GM18505 (cell line): Measurements from ENCODE around the gene HOXA13.

Experiments
- ATAC-seq: cut with Tn5 transposase; IDR thresholded peaks from one replicate; pipeline ENCODE4 v1.9.1; 2021; ENCODE audit not compliant: unreplicated experiment
- POLR2A ChIP-seq: IDR thresholded peaks from 4 replicates; pipeline ENCODE4 v1.6.1; 2011; ENCODE audit warnings: borderline replicate concordance; ENCODE audit not compliant: insufficient read depth, insufficient read length; ENCODE audit errors: extremely low read depth

HOXA13 gene

GRCh38 chr7:27199849-27200760 lies at the start of gene HOXA13:
Gene HOXA13 (minus strand): TSS chr7:27200091. CDS start chr7:27200077, 14 bp downstream.
- TF ChIP-seq POLR2A = no peak
- ATAC-seq = no peak

DNA sequence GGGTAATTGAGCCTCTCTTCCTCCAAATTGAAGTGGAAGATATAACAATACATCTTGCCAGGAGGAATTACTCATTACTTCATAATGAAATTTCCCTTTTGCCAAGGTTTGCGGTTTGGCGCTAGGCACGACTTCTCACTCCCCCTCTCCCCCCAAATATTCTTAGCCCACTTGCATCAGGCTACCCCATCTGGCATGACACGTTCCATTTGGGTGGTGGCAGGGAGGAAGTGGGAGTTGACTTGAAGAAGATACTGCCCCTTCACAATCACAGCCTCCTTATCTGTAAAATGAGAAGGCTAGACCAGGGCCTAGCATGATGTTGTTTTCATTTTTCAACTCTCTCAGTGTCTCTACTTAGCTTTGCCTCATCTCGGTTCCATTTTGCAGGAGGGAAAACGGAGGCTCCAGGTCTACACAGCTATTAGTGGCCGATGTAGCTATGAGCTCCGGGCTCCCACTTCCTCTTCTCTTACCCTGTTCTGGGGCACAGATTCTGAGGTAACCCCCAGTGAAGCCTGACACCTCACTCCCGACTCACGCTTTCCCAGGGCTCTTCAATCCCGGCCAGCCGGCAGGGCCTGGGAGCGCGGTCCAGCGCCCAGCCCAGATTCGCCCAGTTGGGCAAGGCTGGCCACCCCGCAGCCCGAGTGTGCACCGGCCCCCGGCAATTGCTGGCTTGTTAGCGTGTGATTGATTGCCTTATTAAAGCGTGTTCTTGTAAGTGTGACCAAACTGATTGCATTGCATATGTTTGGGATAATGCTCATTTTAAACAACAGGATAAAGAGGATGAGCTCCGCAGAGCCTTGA lies 49.2 kb upstream of the HOXA13 start:
- no peak for TF ChIP-seq POLR2A
- ATAC-seq = no peak

- no peak for TF ChIP-seq POLR2A
These were observed 48.5 kb upstream of the HOXA13 start for GRCh38 chr7:27248427-27248806.

GRCh38 chr7:27247452-27248426 lies 47.8 kb upstream of the HOXA13 start:
- no peak for ATAC-seq

More at GRCh38 chr7:27248427-27248806, 48.5 kb upstream of the HOXA13 start:
- ATAC-seq = no peak

DNA sequence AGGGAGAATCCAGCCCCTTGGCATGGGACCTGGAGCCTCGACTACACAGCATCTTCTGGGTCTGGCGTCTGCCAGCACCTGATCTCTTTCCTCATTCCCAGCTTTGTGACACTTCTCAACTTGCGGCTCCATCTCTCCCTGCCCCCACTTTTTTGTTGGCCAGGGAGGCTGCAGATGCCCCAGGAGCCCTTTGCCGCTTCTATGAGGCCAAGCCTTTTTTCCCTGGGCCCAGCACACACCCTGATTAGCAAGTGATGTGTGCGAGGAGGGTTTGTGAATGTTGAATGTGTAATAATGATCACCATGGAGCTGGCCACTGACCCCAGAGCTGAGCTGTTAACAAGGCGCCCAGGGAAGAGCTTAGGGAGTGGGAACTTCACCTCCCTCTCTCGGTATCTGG lies 47.1 kb upstream of the HOXA13 start:
- ATAC-seq = no peak
- TF ChIP-seq POLR2A = no peak

More at GRCh38 chr7:27247452-27248426, 47.8 kb upstream of the HOXA13 start:
- TF ChIP-seq POLR2A = no peak

DNA sequence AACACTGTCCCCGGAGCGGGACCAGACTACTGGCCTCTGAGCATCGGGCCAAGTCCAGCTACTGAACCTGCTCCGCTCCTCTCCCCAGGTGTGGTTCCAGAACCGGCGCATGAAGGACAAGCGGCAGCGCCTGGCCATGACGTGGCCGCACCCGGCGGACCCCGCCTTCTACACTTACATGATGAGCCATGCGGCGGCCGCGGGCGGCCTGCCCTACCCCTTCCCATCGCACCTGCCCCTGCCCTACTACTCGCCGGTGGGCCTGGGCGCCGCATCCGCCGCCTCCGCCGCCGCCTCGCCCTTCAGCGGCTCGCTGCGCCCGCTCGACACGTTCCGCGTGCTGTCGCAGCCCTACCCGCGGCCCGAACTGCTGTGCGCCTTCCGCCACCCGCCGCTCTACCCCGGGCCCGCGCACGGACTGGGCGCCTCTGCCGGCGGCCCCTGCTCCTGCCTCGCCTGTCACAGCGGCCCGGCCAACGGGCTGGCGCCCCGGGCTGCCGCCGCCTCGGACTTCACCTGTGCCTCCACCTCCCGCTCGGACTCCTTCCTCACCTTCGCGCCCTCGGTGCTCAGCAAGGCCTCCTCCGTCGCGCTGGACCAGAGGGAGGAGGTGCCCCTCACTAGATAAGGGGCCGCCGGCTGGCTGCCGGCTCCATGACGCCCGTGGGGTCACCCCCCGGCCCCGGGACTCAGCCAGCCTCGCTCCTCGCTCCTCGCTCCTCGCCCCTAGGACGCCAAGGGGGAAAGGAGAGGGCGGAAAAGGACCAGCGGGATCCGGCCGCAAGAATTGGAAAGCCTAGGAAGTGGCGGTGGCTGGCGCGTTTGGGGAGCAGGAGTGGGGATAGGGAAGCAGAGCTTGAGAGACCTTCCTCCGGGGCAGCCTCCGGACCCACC lies 46.2 kb upstream of the HOXA13 start:
- ATAC-seq = no peak
- no peak for TF ChIP-seq POLR2A

DNA sequence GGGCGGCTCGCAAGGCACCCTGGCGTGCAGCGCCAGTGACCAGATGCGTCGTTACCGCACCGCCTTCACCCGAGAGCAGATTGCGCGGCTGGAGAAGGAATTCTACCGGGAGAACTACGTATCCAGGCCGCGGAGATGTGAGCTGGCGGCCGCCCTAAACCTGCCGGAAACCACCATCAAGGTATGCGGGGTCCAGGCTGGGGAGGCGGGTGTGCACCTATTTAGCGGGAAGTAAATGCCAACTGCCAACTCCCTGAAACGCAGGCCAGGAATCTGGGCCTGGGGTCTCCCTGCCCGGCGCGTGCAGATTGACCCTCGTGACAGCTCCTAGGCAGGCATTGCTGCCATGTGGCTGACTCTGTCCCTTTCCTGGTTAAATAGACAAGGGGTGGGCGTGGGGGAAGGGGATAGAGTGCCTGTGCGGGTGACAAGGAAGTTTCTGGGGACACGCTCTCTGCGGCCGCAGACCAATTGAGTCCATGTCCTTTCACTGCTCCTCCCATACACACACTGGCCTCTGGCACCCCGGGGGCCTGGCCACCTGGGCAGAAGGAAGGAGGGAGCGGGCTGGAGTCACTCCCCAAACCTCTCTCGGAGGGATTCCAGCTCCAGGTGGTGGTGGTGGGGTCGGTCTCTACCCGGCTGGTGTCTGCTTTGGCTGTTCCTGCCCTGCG lies 45.4 kb upstream of the HOXA13 start:
- ATAC-seq = no peak
- TF ChIP-seq POLR2A = no peak

- ATAC-seq = no peak
- no peak for TF ChIP-seq POLR2A
These were observed 44.7 kb upstream of the HOXA13 start for GRCh38 chr7:27244488-27245123.

- ATAC-seq = no peak
- TF ChIP-seq POLR2A = no peak
These were observed 43.7 kb upstream of the HOXA13 start for GRCh38 chr7:27243340-27244163.
